Frontal cortex (tissue), 4 donors: ENCODE results near the gene CAT. TPM values are rescaled to one million over a fixed set of nuclear protein-coding genes. Genes with fewer than 3 reads are reported as not detected.
"Not testable (repeated sequence)": the region's sequence is repeated elsewhere in the genome, so short reads cannot be mapped to it uniquely, and the experiment has no call there.

Experiments
- DNase-seq, 2 donors: peaks; one replicate each; pipeline ENCODE4 v3.0.0; 2012; ENCODE audit warnings: low spot score in 2 of 2
- FAIRE-seq: peaks from 2 replicates; lab custom pipeline; 2012; peaks lifted over from hg19 to GRCh38; lab: Jason Lieb, UNC
- total RNA-seq: library from RNA; depleted of rRNA; stranded (reverse); fragments of >200 nt; gene quantifications from one replicate; pipeline ENCODE4 v1.2.3, GENCODE V29; 2014
- donor health status: control.
- donor health status: control.
- donor health status: control.

CAT gene
- total RNA-seq, 1 donor from 2014 or later = 55.0 TPM

- DNase-seq = no peak
- FAIRE-seq = no peak
Measured at GRCh38 chr11:34423300-34423699, 15.4 kb upstream of the CAT start.

GRCh38 chr11:34424826-34425225, 13.9 kb upstream of the CAT start:
- not testable (repeated sequence) for DNase-seq, FAIRE-seq

- FAIRE-seq = no peak
- no peak for DNase-seq
Measured at GRCh38 chr11:34425360-34425759, 13.4 kb upstream of the CAT start.

- no peak for FAIRE-seq
- no peak for DNase-seq
Measured at GRCh38 chr11:34425867-34426266, 12.9 kb upstream of the CAT start.

GRCh38 chr11:34426766-34427185, 12.0 kb upstream of the CAT start:
- DNase-seq (no peak), FAIRE-seq (no peak)

GRCh38 chr11:34427186-34427805, 11.4 kb upstream of the CAT start:
- no peak for FAIRE-seq
- DNase-seq = no peak

- FAIRE-seq (no peak), DNase-seq (no peak)
Measured at GRCh38 chr11:34431979-34432378, 6.8 kb upstream of the CAT start.

- DNase-seq (no peak), FAIRE-seq (no peak)
Measured at GRCh38 chr11:34432822-34433221, 5.9 kb upstream of the CAT start.

GRCh38 chr11:34433899-34434298, 4.8 kb upstream of the CAT start:
- FAIRE-seq (no peak), DNase-seq (no peak)

GRCh38 chr11:34437224-34438125, 1.3 kb upstream of the CAT start:
- no peak for FAIRE-seq
- no peak for DNase-seq

- FAIRE-seq (no peak), DNase-seq (no peak)
Measured at GRCh38 chr11:34439610-34440198, 970 bp downstream of the CAT start.

- DNase-seq (no peak), FAIRE-seq (no peak)
Measured at GRCh38 chr11:34441814-34442213, 3.1 kb downstream of the CAT start.

GRCh38 chr11:34443136-34443535, 4.4 kb downstream of the CAT start:
- DNase-seq (no peak), FAIRE-seq (no peak)

- FAIRE-seq = no peak
Measured at GRCh38 chr11:34444428-34444827, 5.7 kb downstream of the CAT start.

GRCh38 chr11:34445956-34446355, 7.2 kb downstream of the CAT start:
- FAIRE-seq = no peak
- no peak for DNase-seq

More at GRCh38 chr11:34444428-34444827, 5.7 kb downstream of the CAT start:
- DNase-seq = no peak

GRCh38 chr11:34446386-34446785, 7.7 kb downstream of the CAT start:
- DNase-seq (no peak), FAIRE-seq (no peak)

GRCh38 chr11:34447044-34447443, 8.3 kb downstream of the CAT start:
- no peak for DNase-seq
- no peak for FAIRE-seq

- DNase-seq (no peak), FAIRE-seq (no peak)
Measured at GRCh38 chr11:34448223-34448994, 9.7 kb downstream of the CAT start.

GRCh38 chr11:34449013-34449412, 10.3 kb downstream of the CAT start:
- FAIRE-seq = no peak
- DNase-seq = no peak

GRCh38 chr11:34451053-34451452, 12.3 kb downstream of the CAT start:
- DNase-seq (no peak), FAIRE-seq (no peak)
